ENCODE data around the gene TRMT61A. TPM values are rescaled to one million over a fixed set of nuclear protein-coding genes. Genes with fewer than 3 reads are reported as not detected.
A peak's percentile ranks its signal among the peaks of the same experiment; 100 is the strongest.

The TRMT61A gene
- total and polyA plus RNA-seq, 4 donors: 5.3 to 11.7 (median 9.3) TPM

DNA sequence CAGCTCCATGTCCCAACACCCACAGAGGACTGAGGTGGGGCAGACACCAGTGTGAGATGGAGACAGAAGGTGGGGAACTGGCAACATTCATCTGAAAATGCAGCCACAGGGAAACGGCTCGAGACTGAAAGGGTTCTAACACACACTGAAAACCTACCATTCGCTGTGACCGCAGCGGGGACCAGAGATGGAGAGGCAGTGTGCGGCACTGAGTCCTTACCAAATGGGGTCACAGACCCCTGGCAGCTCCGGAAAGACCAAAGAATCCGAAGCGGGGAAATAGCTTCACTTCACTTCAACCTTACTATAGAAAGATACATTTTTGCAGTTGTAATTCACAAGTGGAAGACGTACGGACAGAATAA lies 23.8 kb downstream of the TRMT61A start:
- H3K4me1 ChIP-seq (ENCODE audit: control insufficient read depth, insufficient read depth, low read length): peaks cover 51% of the 10 kb centered on the region
- H3K9me3 ChIP-seq (ENCODE audit: control insufficient read depth, insufficient read depth, low read length): no peaks in the 10 kb centered on the region
- no peaks in the 10 kb centered on the region for H3K27me3 ChIP-seq (ENCODE audit: control insufficient read depth, insufficient read depth, low read length)
- 92% methylated on average over 7 of the region's 11 CpGs for WGBS (ENCODE audit: insufficient coverage)
- H3K36me3 ChIP-seq (ENCODE audit: control insufficient read depth, insufficient read depth, low read length): peaks cover 18% of the 10 kb centered on the region
- no peak for DNase-seq (ENCODE audit: low read depth in 4 of 6, low spot score in 6 of 6)
- no peak overlapping the region for H3K4me3 ChIP-seq (ENCODE audit: low read depth, low read length)
- H3K27ac ChIP-seq (ENCODE audit: low read depth, low read length): no peak overlapping the region

DNA sequence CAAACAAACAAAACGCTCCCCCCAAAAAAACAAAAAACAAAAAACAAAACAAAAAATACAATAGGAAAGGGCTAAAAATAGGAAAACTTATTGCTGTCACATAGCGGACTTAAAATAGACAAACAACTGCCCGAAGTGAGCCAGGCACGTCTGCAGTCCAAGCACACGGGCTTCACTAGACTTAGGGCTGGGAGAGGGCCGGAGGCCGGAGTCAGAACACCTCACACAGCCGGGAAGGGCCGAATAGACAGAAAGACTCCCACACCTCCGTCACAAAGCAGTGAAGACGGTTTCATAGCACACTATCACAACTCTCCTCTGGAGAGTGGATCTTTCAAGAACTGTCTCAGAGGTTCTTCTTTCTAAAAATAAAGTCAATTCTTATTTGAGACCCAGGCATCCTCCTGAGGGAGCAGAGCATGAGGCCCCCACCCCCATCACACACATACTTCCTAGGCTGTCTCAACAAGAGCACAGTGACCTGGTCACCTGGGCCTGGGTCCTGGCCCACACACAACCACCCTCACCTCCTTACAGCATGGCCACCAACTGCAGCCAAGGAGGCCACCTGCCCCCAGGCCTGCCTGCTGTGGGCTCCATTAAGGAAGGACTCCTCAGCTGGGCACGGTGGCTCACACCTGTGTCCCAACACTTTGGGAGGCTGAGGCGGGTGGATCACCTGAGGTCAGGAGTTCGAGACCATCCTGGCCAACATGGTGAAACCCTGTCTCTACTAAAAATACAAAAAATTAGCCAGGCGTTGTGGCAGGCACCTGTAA lies 26.8 kb downstream of the TRMT61A start:
- Histone ChIP-seq H3K4me3 (ENCODE audit: low read depth, low read length) (no peak overlapping the region), H3K4me1 (ENCODE audit: control insufficient read depth, insufficient read depth, low read length) (peaks cover 31% of the 10 kb centered on the region), H3K27ac (ENCODE audit: low read depth, low read length) (no peak overlapping the region), H3K9me3 (ENCODE audit: control insufficient read depth, insufficient read depth, low read length) (no peaks in the 10 kb centered on the region), H3K36me3 (ENCODE audit: control insufficient read depth, insufficient read depth, low read length) (peaks cover 14% of the 10 kb centered on the region), H3K27me3 (ENCODE audit: control insufficient read depth, insufficient read depth, low read length) (no peaks in the 10 kb centered on the region)
- DNase-seq (ENCODE audit: low read depth in 4 of 6, low spot score in 6 of 6): no peak
- WGBS (ENCODE audit: insufficient coverage): 85% methylated on average over 12 of the region's 15 CpGs

DNA sequence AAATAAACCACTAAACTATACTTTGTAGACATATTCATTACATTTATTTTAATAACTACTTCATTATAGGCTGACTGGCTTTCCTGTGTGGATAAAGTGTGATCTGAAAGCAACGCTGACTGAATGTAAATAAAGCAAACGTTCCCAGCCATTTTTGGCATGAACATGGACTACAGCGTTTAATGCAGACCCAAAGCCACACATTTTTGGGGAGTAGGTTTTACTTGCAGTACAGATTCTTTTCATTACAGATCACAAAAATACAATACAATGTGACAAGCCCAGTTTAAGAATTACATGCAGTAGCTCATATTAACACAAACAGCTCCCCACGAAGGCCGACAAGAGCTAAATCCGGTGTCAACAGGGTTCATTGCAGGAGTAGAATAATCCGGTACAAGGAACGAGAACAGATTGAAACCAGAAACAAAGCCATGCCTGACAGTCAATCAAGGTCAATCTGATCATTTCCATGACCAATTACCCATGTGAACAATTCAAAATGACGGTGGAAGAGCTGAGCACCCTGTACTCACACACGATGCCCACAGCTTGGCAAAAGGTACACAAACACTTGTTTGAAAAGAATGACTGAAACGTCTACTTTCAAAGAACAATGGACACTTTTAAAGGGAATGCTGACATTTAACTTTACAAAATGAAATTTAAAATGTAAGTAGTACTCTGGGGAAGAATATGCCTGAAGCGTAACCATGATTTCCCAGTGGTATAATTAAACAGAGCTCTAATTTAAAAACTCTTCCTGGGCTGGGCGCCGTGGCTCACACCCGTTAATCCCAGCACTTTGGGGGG lies 28.2 kb downstream of the TRMT61A start:
- no peak overlapping the region for H3K27ac ChIP-seq (ENCODE audit: low read depth, low read length)
- H3K36me3 ChIP-seq (ENCODE audit: control insufficient read depth, insufficient read depth, low read length): peaks cover 10% of the 10 kb centered on the region
- no peaks in the 10 kb centered on the region for H3K9me3 ChIP-seq (ENCODE audit: control insufficient read depth, insufficient read depth, low read length)
- no peak overlapping the region for H3K4me3 ChIP-seq (ENCODE audit: low read depth, low read length)
- peak in 1 of 6 donors; percentile 48 for DNase-seq (ENCODE audit: low read depth in 4 of 6, low spot score in 6 of 6)
- H3K27me3 ChIP-seq (ENCODE audit: control insufficient read depth, insufficient read depth, low read length): no peaks in the 10 kb centered on the region
- H3K4me1 ChIP-seq (ENCODE audit: control insufficient read depth, insufficient read depth, low read length): peaks cover 27% of the 10 kb centered on the region
- 48% methylated on average over 9 of the region's 15 CpGs for WGBS (ENCODE audit: insufficient coverage)

DNA sequence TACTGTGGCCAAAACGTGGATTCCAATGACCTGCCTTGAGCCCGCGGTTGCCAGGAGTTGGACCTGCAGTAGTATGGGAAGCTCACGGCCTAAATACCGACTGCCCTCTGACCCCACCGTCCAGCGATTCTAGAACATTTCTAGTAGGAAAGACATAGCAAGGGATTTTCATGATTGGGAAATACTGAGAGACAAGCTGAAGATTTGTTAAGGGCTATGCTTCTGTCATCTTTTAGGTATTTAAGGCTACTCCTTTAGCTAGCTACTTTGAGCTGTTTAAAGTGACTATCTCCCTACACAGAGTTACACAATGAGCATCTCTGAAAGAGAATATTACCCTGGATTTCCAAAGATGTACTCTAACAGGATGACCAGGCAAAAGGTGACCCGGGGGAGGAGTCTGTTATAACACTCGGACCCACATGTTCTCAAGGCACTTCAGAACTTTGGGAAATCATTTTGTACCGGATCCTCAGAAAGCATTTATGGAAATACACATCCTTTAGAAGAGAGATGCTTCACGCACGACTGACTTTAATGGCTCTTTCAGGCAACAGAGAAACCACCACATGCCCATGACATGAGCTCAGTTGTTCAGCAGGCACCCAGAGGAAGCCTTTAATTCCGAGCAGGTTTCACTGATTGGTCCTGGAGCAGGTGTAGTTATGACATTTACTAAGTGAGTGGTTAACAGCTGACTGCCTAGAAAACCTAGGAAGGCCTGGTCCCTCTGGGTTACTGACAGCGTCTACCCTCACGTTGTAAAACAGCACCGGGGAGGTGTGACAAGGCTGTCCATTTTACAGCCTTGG lies 29.3 kb downstream of the TRMT61A start:
- peak in 1 of 6 donors; percentile 35 for DNase-seq (ENCODE audit: low read depth in 4 of 6, low spot score in 6 of 6)

DNA sequence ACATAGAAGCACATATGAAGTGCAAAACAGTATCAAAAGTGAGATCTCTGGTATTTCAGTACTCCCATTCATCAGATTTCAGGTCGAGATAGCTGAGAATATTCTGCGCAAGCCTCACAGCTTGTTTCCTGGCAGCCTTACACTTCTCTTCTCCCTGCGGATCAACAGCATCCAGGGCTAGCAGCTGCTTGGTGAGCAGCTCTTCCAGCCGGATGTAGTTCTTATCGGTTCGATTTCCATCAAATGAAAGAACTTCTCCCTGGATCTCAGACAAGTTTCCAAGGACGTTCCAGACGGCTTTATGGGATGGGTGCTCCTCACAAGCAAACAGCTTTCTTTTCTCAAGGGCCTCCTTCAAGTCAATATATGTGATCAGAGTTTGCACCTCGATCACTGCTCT lies 30.8 kb downstream of the TRMT61A start:
- WGBS (ENCODE audit: insufficient coverage): 71% methylated on average over 4 of the region's 9 CpGs

More for the DNA sequence above, 29.3 kb downstream of the TRMT61A start:
- no peaks in the 10 kb centered on the region for H3K27me3 ChIP-seq (ENCODE audit: control insufficient read depth, insufficient read depth, low read length)
- WGBS (ENCODE audit: insufficient coverage): 80% methylated on average over 11 of the region's 16 CpGs
- peaks cover 21% of the 10 kb centered on the region for H3K4me1 ChIP-seq (ENCODE audit: control insufficient read depth, insufficient read depth, low read length)
- no peak overlapping the region for H3K27ac ChIP-seq (ENCODE audit: low read depth, low read length)
- H3K36me3 ChIP-seq (ENCODE audit: control insufficient read depth, insufficient read depth, low read length): peaks cover 10% of the 10 kb centered on the region
- no peak overlapping the region for H3K4me3 ChIP-seq (ENCODE audit: low read depth, low read length)
- H3K9me3 ChIP-seq (ENCODE audit: control insufficient read depth, insufficient read depth, low read length): no peaks in the 10 kb centered on the region

DNA sequence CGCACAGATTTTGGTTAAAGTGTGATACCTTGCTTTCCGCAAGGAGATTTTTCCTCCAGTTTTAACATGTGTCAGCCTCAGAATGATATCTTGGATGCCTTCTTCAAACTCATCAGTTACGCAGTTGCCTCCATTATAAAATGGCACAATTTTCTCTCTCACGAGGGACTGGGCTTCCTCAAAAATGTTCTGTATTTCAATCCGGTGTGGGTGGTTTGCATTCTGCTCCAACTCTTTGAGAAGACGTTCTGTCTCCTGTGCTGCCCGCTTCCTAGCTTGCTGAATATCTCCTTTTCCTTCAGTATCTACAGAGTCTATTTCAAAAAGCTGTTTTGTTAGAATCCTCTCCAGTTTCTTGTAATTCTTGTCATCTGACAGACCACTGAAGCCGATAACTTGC lies 31.7 kb downstream of the TRMT61A start:
- Histone ChIP-seq H3K4me3 (ENCODE audit: low read depth, low read length) (no peak overlapping the region), H3K27me3 (ENCODE audit: control insufficient read depth, insufficient read depth, low read length) (no peaks in the 10 kb centered on the region), H3K9me3 (ENCODE audit: control insufficient read depth, insufficient read depth, low read length) (no peaks in the 10 kb centered on the region), H3K36me3 (ENCODE audit: control insufficient read depth, insufficient read depth, low read length) (peaks cover 6% of the 10 kb centered on the region), H3K4me1 (ENCODE audit: control insufficient read depth, insufficient read depth, low read length) (peaks cover 32% of the 10 kb centered on the region), H3K27ac (ENCODE audit: low read depth, low read length) (no peak overlapping the region)
- WGBS (ENCODE audit: insufficient coverage): 100% methylated on average over 1 of the region's 8 CpGs
- DNase-seq (ENCODE audit: low read depth in 4 of 6, low spot score in 6 of 6): no peak

More for the DNA sequence above, 30.8 kb downstream of the TRMT61A start:
- Histone ChIP-seq H3K27ac (ENCODE audit: low read depth, low read length) (no peak overlapping the region), H3K4me3 (ENCODE audit: low read depth, low read length) (no peak overlapping the region), H3K4me1 (ENCODE audit: control insufficient read depth, insufficient read depth, low read length) (peaks cover 32% of the 10 kb centered on the region), H3K27me3 (ENCODE audit: control insufficient read depth, insufficient read depth, low read length) (no peaks in the 10 kb centered on the region), H3K36me3 (ENCODE audit: control insufficient read depth, insufficient read depth, low read length) (peaks cover 6% of the 10 kb centered on the region), H3K9me3 (ENCODE audit: control insufficient read depth, insufficient read depth, low read length) (no peaks in the 10 kb centered on the region)
- DNase-seq (ENCODE audit: low read depth in 4 of 6, low spot score in 6 of 6): no peak

DNA sequence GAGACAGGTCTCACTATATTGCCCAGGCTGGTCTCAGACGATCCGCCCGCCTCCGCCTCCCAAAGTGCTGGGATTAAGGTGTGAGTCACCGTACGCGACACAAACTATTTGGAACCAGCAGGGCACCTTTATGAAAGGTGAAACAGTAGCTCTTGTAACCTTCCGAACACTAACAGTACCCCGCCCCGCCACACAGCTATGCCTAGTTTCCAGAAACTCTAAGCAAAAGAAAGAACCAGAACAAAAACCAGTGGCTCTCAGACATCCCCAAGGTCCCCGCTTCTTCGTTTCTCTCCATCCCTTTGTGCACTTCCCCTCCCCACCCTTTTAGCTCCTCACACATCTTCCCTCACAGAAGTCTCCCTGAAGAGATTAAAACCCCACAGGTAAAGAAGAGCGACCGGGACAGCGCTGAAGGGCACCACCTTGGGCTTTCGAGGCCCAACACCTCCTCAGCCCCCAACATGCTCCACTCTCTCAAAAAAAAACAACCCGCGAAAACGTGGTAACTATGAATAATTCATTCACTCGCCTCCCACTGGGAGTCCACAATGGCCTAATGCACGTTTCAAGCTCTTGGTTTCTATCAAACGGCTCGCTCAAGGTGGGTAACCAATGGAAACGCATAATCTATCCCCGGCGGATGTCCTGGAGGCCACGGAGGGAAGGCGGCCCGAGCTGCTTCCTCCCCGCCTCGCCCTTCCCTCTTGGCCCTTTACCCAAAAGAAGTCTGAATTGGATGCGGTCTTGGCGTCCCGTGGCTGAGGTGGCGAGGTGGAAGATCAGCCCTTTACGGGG lies 32.6 kb downstream of the TRMT61A start:
- peak in 1 of 6 donors; percentile 53 for DNase-seq (ENCODE audit: low read depth in 4 of 6, low spot score in 6 of 6)
- peak overlapping the region; percentile 92 for H3K4me3 ChIP-seq (ENCODE audit: low read depth, low read length)
- WGBS (ENCODE audit: insufficient coverage): 6% methylated on average over 36 of the region's 36 CpGs
- H3K27ac ChIP-seq (ENCODE audit: low read depth, low read length): peak overlapping the region; percentile 84
- H3K36me3 ChIP-seq (ENCODE audit: control insufficient read depth, insufficient read depth, low read length): peaks cover 11% of the 10 kb centered on the region
- H3K9me3 ChIP-seq (ENCODE audit: control insufficient read depth, insufficient read depth, low read length): no peaks in the 10 kb centered on the region
- H3K4me1 ChIP-seq (ENCODE audit: control insufficient read depth, insufficient read depth, low read length): peaks cover 32% of the 10 kb centered on the region
- H3K27me3 ChIP-seq (ENCODE audit: control insufficient read depth, insufficient read depth, low read length): no peaks in the 10 kb centered on the region

DNA sequence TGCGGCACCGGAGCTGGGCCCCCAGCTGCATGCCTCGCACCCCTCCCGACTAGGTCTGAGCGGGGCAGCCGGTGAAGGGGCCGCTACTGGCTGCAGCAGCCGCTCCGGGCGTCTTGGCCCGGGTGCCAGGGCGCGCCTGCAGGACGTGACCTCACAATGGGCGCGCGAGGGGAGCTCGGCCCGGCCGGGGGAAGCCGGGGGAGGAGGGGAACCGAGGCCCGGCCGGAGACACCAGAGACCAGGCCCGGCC lies 33.1 kb downstream of the TRMT61A start:
- Histone ChIP-seq H3K27ac (ENCODE audit: low read depth, low read length) (peak overlapping the region; percentile 84), H3K9me3 (ENCODE audit: control insufficient read depth, insufficient read depth, low read length) (no peaks in the 10 kb centered on the region), H3K27me3 (ENCODE audit: control insufficient read depth, insufficient read depth, low read length) (no peaks in the 10 kb centered on the region), H3K4me1 (ENCODE audit: control insufficient read depth, insufficient read depth, low read length) (peaks cover 32% of the 10 kb centered on the region), H3K4me3 (ENCODE audit: low read depth, low read length) (peak overlapping the region; percentile 92), H3K36me3 (ENCODE audit: control insufficient read depth, insufficient read depth, low read length) (peaks cover 14% of the 10 kb centered on the region)
- DNase-seq (ENCODE audit: low read depth in 4 of 6, low spot score in 6 of 6): no peak
- 0% methylated on average over 25 of the region's 25 CpGs for WGBS (ENCODE audit: insufficient coverage)
